Left lung (tissue), 10 donors: ENCODE results near the gene ROGDI. TPM values are rescaled to one million over a fixed set of nuclear protein-coding genes. Genes with fewer than 3 reads are reported as not detected.

Experiments
- ATAC-seq: fragments of 200-7000 bp; cut with Tn5 transposase; one replicate; pipeline ENCODE4 v1.9.1; 2020; ENCODE audit warnings: moderate library complexity
- DNase-seq, 4 donors: peaks; one replicate each; pipeline ENCODE4 v3.0.0-alpha.2; 2013 to 2020
- H3K27ac ChIP-seq, 2 donors: fragments of 200-600 bp; sonication (generic) in 1 of 2; one replicate each; pipeline versions ENCODE4 v1.5.0 to v1.8.0; 2020 to 2021
- H3K27me3 ChIP-seq, 2 donors: fragments of 200-600 bp; sonication (generic) in 1 of 2; one replicate each; pipeline versions ENCODE4 v1.5.0 to v1.8.0; 2020 to 2021
- H3K36me3 ChIP-seq, 2 donors: fragments of 200-600 bp; sonication (generic) in 1 of 2; one replicate each; pipeline versions ENCODE4 v1.5.0 to v1.8.0; 2020 to 2021
- H3K4me1 ChIP-seq, 2 donors: fragments of 200-600 bp; one replicate each; pipeline ENCODE4 v1.8.0; 2021
- H3K4me3 ChIP-seq, 2 donors: fragments of 200-600 bp; sonication (generic) in 1 of 2; one replicate each; pipeline versions ENCODE4 v1.5.0 to v1.8.0; 2020 to 2021; ENCODE audit warnings: mild to moderate bottlenecking in 1 of 2
- H3K9me3 ChIP-seq, 2 donors: fragments of 200-600 bp; sonication (generic) in 1 of 2; one replicate each; pipeline versions ENCODE4 v1.5.0 to v1.8.0; 2020 to 2021
- CTCF ChIP-seq, 2 donors: fragments of 200-600 bp; sonication (generic) in 1 of 2; IDR thresholded peaks; one replicate each; pipeline versions ENCODE4 v1.5.0 to v1.8.0; 2021; ENCODE audit warnings: antibody characterized with exemption in 2 of 2
- intact Hi-C, 2 donors: fragments of 100-400 bp; cut with DNase I; formaldehyde crosslinking; loops; one replicate each; pipeline versions ENCODE4 v1.11.2 to v1.14.2; 2022
- polyA plus RNA-seq, 6 donors: library from polyadenylated mRNA; unstranded; fragments of 120-200 nt; gene quantifications; one replicate each; pipeline ENCODE4 v1.2.1, GENCODE V29; 2013; ENCODE audit not compliant: insufficient read length in 6 of 6
- total RNA-seq, 2 donors: library from RNA; stranded (reverse); fragmentation: NEBNext Ultra II Directional; extraction: Animal tissue kit (Norgen Biotek cat#: 25700); gene quantifications; one replicate each; pipeline ENCODE4 v1.2.1, GENCODE V29; 2021
- donor health status: DM: no; HTN: yes; CAD: no.
- donor health status: DM: no; HTN: no; CAD: no.

Gene ROGDI
- total and polyA plus RNA-seq, 8 donors = 15.7 to 46.4 (median 30.3) TPM

- H3K4me1 ChIP-seq = peaks cover 18 to 30% of the 10 kb centered on the region in 2 donors
- no peak overlapping the region for H3K27ac ChIP-seq
- no peak for ATAC-seq
- H3K36me3 ChIP-seq = peaks cover 0 to 39% of the 10 kb centered on the region in 2 donors
- no peak overlapping the region for H3K4me3 ChIP-seq
- no peaks in the 10 kb centered on the region for H3K27me3 ChIP-seq
- H3K9me3 ChIP-seq = no peaks in the 10 kb centered on the region
- TF ChIP-seq CTCF (IDR thresholded peaks at IDR 0.05) = no peak
- intact Hi-C loops = no loop called here
- no peak for DNase-seq
These were observed 4.0 kb downstream of the ROGDI start for GRCh38 chr16:4798456-4798855.

GRCh38 chr16:4797805-4798252, 4.6 kb downstream of the ROGDI start:
- H3K36me3 ChIP-seq = peaks cover 0 to 39% of the 10 kb centered on the region in 2 donors
- DNase-seq (no peak), ATAC-seq (no peak)
- peaks cover 14 to 24% of the 10 kb centered on the region in 2 donors for H3K4me1 ChIP-seq
- intact Hi-C loops = no loop called here
- H3K27me3 ChIP-seq = no peaks in the 10 kb centered on the region
- no peak overlapping the region for H3K4me3 ChIP-seq
- no peaks in the 10 kb centered on the region for H3K9me3 ChIP-seq
- no peak overlapping the region for H3K27ac ChIP-seq
- TF ChIP-seq CTCF (IDR thresholded peaks at IDR 0.05) = no peak

GRCh38 chr16:4796982-4797804, 5.2 kb downstream of the ROGDI start:
- no peak for TF ChIP-seq CTCF (IDR thresholded peaks at IDR 0.05)
- H3K4me1 ChIP-seq = peaks cover 14 to 24% of the 10 kb centered on the region in 2 donors
- intact Hi-C loops = no loop called here

DNA sequence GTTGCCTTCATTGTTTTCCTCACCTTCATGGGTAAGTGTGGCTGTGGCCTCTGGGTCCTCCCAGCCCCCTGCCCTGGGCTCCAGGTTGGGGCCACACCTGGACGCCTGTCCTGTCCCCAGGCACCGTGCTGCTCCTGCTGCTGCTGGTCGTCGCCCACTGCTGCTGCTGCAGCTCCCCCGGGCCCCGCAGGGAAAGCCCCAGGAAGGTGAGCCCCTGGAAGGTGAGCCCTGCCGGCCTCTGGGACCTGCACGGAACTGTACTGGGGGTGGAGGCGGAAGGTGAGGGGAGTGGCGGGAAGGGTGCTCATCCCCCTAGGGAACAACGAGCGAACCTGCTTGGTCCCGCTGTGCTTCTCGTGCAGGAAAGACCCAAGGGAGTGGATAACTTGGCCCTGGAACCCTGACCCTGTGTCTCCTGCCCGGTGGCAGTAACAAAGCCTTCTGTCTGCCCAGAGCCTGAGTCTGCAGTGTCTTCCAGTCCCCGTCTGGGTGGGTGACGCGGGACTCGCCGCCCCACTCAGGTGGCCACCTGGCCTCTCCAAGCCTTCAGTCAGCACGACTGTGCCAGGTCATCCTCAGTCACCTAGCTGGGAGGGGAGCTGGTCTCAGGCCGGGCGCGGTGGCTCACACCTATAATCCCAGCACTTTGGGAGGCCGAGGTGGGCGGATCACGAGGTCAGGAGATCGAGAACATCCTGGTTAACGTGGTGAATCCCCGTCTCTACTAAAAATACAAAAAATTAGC, 6.4 kb downstream of the ROGDI start:
- peak overlapping the region in 1 of 2 donors; percentile 26 for H3K4me3 ChIP-seq
- H3K9me3 ChIP-seq = no peaks in the 10 kb centered on the region

More at GRCh38 chr16:4796982-4797804, 5.2 kb downstream of the ROGDI start:
- H3K4me3 ChIP-seq = no peak overlapping the region
- DNase-seq = no peak
- no peaks in the 10 kb centered on the region for H3K9me3 ChIP-seq
- no peak for ATAC-seq
- no peak overlapping the region for H3K27ac ChIP-seq
- H3K36me3 ChIP-seq = peaks cover 0 to 39% of the 10 kb centered on the region in 2 donors
- no peaks in the 10 kb centered on the region for H3K27me3 ChIP-seq

More for the DNA sequence above, 6.4 kb downstream of the ROGDI start:
- ATAC-seq (no peak), DNase-seq (no peak)
- no peak overlapping the region for H3K27ac ChIP-seq
- H3K4me1 ChIP-seq = peaks cover 5 to 13% of the 10 kb centered on the region in 2 donors
- TF ChIP-seq CTCF (IDR thresholded peaks at IDR 0.05) = no peak
- peaks cover 0 to 39% of the 10 kb centered on the region in 2 donors for H3K36me3 ChIP-seq
- no peaks in the 10 kb centered on the region for H3K27me3 ChIP-seq
- intact Hi-C loops = no loop called here
